Retinal pigment epithelial cell (primary cell): ENCODE measurements around the gene TFEB.

Source experiments
- DNase-seq: peaks from one replicate; pipeline ENCODE4 v3.0.0-alpha.2; 2010; ENCODE audit warnings: low read depth
- H3K4me3 ChIP-seq: 2 replicates; pipeline ENCODE4 v1.5.1; 2011; ENCODE audit warnings: mild to moderate bottlenecking, low read length, control low read depth, moderate library complexity
- TF ChIP-seq, protein P1 (sequence below): conservative IDR thresholded peaks from 2 replicates; pipeline ENCODE4 v1.5.1; 2011; ENCODE audit warnings: low read depth, low read length, control low read depth, inconsistent platforms

Gene TFEB

DNA sequence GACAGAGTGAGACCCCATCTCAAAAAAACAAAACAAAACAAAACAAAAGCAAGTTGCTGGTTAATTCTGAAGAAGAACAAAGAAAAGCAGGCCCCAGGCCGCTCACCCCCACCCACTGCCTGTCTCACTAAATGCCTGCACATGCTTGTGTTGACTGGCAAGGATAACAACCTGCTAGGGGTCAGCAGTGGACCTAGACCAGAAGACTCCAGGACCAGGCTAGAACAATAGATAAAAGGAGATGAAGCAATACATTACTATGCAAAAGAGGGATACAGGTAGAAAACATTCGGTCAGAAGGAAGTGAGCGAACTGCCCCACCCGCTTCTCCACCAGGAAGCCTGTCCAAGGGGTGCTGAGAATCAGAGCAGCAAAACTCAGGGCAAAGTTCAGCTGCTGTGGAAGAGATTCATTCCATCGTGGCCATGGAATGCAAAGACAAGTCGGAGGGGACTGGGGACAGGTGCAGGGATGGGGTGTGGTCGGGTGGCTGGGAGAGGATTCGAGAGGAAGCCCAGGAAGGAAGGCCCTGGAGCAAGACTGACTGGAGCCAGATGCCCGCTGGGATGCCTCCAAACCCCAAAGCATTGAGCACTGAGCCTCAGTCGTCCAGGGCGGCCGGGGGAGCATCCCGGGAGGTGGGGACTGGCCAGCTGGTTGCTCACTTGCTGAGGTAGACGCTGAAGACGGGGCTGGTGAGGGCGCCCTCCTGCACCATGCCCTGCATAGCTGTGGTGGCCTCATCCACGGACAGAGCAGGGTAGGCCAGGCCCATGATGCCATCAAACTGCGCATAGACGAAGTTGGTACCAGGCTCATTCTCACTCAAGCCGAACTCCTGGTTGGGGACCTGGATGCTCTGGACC is 6.5 kb upstream of the TFEB start:
- H3K4me3 ChIP-seq = no peak overlapping the region
- TF ChIP-seq, protein P1, sequence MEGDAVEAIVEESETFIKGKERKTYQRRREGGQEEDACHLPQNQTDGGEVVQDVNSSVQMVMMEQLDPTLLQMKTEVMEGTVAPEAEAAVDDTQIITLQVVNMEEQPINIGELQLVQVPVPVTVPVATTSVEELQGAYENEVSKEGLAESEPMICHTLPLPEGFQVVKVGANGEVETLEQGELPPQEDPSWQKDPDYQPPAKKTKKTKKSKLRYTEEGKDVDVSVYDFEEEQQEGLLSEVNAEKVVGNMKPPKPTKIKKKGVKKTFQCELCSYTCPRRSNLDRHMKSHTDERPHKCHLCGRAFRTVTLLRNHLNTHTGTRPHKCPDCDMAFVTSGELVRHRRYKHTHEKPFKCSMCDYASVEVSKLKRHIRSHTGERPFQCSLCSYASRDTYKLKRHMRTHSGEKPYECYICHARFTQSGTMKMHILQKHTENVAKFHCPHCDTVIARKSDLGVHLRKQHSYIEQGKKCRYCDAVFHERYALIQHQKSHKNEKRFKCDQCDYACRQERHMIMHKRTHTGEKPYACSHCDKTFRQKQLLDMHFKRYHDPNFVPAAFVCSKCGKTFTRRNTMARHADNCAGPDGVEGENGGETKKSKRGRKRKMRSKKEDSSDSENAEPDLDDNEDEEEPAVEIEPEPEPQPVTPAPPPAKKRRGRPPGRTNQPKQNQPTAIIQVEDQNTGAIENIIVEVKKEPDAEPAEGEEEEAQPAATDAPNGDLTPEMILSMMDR = no peak
- DNase-seq = no peak

DNA sequence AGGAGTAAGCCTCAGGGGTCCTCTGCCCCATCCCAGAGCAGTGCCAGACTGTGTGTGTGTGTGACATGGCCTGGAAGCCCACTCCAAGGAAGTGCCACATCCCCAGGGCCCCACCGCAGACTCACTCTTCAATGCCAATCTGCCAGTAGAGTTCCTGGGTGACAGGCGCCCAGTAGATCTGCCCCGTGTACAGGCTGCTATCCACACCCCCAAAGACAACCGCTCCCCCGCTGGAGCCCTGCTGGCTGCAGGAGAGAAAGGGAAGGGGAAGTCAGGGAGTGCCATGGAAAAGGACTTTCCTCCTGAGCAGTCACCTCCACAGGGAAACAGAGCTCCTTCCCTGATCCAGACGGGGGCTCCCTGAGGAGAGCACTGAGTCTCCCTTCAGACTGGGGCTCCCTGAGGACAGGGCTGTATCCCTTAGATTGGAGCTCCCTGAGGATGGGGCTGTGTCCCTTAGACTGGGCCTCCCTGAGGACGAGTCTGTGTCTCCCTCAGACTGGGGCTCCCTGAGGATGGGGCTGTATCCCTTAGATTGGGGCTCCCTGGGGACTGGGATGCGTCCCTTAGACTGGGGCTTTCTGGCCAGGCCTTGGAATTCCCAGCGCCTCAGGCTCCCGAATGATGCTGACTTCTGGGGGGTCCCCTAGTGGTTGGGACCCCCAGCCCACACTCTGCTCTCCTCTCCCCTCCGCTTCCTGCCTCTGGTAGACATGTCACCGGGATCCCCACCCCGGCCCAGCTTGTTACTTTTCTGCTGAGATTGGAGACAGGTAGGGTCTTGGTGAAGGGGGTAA is 5.2 kb upstream of the TFEB start:
- TF ChIP-seq, protein P1 = no peak
- H3K4me3 ChIP-seq = no peak overlapping the region
- DNase-seq = no peak

DNA sequence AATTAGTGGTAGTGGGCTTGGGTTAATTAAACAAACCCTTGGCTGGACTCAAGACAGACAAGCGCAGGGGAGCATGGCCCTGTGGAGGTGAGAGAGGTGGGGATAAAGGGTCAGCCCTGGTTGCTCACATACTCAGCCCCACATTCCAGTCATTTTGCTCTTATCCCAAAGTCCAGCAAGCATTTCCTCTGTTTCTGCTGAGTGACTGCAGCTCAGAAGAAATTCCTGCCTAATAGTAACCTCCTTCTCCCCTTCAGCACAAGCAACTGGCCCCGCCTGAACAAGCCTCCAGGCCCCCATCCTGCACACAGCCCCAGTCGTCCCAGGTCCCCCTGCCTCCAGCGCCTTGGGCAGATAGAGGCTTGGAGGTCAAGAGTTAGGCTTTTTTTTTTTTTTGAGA is 3.6 kb upstream of the TFEB start:
- TF ChIP-seq, protein P1 = no peak
- no peak overlapping the region for H3K4me3 ChIP-seq
- DNase-seq = no peak

DNA sequence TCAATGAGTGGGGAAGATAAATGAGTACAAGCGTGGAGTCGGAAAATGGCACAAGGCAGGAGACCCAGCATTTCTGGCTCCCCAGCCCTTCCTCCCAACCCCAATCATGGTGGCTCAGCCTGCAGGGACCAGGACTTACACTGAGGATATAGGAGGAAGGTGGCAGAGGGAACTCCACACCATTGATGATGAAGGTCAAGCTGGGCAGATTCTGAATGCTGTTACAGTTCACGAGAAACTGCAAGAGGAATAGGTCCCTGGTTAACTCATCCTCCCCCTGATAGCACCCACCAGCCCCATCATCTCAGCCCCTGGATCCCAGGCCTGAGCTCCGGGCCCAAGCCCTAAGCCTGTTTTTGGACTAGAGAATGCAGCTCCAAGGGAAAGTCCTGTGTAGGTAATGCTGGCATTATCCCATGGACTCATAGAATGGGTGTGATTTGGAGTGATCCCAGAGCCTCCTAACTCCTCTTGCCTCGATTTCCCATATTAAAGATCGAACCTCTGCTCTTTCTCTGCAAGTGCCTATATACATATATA is 2.3 kb upstream of the TFEB start:
- TF ChIP-seq, protein P1 = no peak
- H3K4me3 ChIP-seq = no peak overlapping the region

DNA sequence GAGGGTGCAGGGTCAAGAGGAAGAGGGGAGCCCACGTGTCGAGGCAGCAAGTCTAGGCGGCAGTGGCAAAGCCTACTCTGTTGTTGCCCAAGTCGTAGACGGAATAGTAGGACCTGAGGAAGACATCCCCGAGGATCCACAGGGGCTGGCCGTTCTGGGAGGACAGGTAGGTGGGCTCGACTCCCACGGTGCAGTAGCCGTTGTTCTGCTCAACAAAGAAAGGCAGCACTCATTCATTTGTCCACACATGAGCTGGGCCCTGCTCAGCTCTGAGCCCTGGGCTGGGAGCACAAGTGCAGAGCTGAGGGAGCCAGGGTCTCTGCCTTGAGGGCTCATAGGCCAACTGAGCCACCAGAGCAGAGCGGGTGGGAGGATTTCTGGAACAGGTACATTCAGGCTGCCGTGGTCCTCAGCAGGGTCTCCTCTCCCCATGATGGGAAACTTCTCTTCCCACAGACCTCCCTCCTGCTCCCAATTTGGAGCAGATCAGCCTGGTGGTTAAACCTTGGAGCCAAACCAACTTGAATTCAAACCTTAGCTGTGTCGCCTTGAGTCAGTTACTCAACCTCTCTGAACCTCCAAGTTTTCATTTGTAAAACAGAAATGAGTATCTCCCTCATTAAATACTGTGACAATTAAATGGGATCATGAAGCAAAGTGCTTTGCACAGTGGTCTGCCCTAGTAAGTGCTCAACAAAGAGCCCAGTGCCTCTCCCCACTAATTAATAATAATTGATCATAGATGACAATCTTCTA is 1.6 kb upstream of the TFEB start:
- TF ChIP-seq, protein P1 = no peak
- DNase-seq = no peak
- H3K4me3 ChIP-seq = no peak overlapping the region

More for the DNA sequence above, 2.3 kb upstream of the TFEB start:
- DNase-seq = no peak

DNA sequence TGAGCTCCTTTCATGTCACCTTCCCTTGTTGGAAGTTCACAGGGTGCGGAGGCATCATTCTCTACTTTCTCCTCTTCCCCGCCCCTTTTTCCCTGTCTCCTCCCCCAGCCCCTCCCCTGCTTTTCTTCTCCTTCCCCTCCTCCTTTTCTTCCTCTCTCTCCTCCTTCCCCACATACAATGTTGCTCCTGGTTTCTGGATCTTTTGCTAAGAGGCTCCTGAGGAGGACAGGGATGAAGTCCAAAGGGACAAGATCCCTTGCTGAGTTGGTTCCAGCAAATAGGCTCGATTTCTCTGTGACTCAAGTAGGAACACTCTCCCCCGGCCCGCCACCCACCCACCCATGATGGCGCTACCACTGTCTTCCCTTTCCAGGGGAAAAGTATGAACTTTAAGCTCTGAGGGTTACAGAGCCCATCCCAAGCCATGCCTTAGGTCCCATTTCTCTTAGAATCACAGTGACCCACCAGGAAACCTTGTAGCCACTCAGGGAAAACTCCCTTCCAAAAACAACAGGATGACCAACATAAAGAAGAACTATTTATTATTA is 852 bp upstream of the TFEB start:
- TF ChIP-seq, protein P1 = no peak
- DNase-seq = no peak
- no peak overlapping the region for H3K4me3 ChIP-seq
